GM12878 (cell line): ENCODE results near the gene FAM20A. TPM values are rescaled to one million over a fixed set of nuclear protein-coding genes. Genes with fewer than 3 reads are reported as not detected.

ENCODE experiments used
- ATAC-seq: fragments of 200-7000 bp; cut with Tn5 transposase; 3 replicates; pipeline ENCODE4 v1.9.1; 2020; ENCODE audit warnings: mild to moderate bottlenecking, moderate library complexity
- BruUV-seq: library from RNA; stranded (reverse); fragments of 400-500 nt; replicated peaks from 2 replicates; lab custom pipeline; 2021; lab: Mats Ljungman, UMichigan
- CTCF ChIA-PET: fragments of 300-600 bp; sonication (Branson Sonifier 250); formaldehyde crosslinking; extraction: SDS; loops from one replicate; lab custom pipeline; 2021; ENCODE audit warnings: inconsistent platforms; lab: Yijun Ruan, JAX
- POLR2A ChIA-PET: fragments of 350-600 bp; formaldehyde crosslinking; extraction: SDS; loops from one replicate; lab custom pipeline; 2021; ENCODE audit warnings: inconsistent platforms; lab: Charles Lee
- RAD21 ChIA-PET: fragments of 300-600 bp; sonication (Branson Sonifier 250); formaldehyde crosslinking; loops from one replicate; lab custom pipeline; 2023; ENCODE audit warnings: antibody characterized with exemption; ENCODE audit not compliant: unreplicated experiment; lab: Charles Lee
- SMC1A ChIA-PET: fragments of 300-600 bp; sonication (Branson Sonifier 250); formaldehyde crosslinking; loops from one replicate; lab custom pipeline; 2023; ENCODE audit not compliant: unreplicated experiment, uncharacterized antibody; lab: Charles Lee
- DNase-seq: peaks from one replicate; pipeline ENCODE4 v3.0.0-alpha.2; 2011; ENCODE audit warnings: low read depth, low spot score
- FAIRE-seq: peaks from 3 replicates; lab custom pipeline; 2011; peaks lifted over from hg19 to GRCh38; lab: Jason Lieb, UNC
- H2AFZ ChIP-seq: 2 replicates; pipeline ENCODE4 v1.6.0; 2011; ENCODE audit warnings: low read depth, low read length, control low read depth; ENCODE audit not compliant: control insufficient read depth
- H3K27ac ChIP-seq: 2 replicates; pipeline ENCODE4 v1.5.1; 2011; ENCODE audit warnings: control low read depth; ENCODE audit not compliant: control insufficient read depth, insufficient read depth
- H3K27me3 ChIP-seq, 2 experiments: replicated peaks in 1 of 2; 2 replicates each; pipeline versions ENCODE4 v1.6.0 to v1.6.1; 2011; ENCODE audit warnings: low read length in 1 of 2; ENCODE audit not compliant: control insufficient read depth in 2 of 2, insufficient read depth in 2 of 2
- H3K36me3 ChIP-seq, 2 experiments: 2 replicates each; pipeline ENCODE4 v1.5.1; 2011; ENCODE audit warnings: low read length in 1 of 2; ENCODE audit not compliant: control insufficient read depth in 2 of 2, insufficient read depth in 2 of 2
- H3K4me1 ChIP-seq: 2 replicates; pipeline ENCODE4 v1.6.1; 2011; ENCODE audit warnings: mild to moderate bottlenecking, low read length, moderate library complexity, mixed read lengths; ENCODE audit not compliant: control insufficient read depth, insufficient read depth
- H3K4me2 ChIP-seq: 2 replicates; pipeline ENCODE4 v1.6.0; 2011; ENCODE audit warnings: control low read depth; ENCODE audit not compliant: control insufficient read depth, insufficient read depth
- H3K4me3 ChIP-seq: fragments of 200-600 bp; sonication (generic); 2 replicates; pipeline ENCODE4 v1.5.1; 2016
- H3K79me2 ChIP-seq: 2 replicates; pipeline ENCODE4 v1.6.0; 2011; ENCODE audit warnings: low read length; ENCODE audit not compliant: control insufficient read depth, insufficient read depth
- H3K9ac ChIP-seq: 2 replicates; pipeline ENCODE4 v1.8.0; 2011; ENCODE audit warnings: low read length, control low read depth, mixed read lengths; ENCODE audit not compliant: control insufficient read depth, insufficient read depth
- H3K9me3 ChIP-seq: replicated peaks from 3 replicates; pipeline ENCODE4 v1.5.1; 2011; ENCODE audit warnings: mild to moderate bottlenecking, low read length; ENCODE audit not compliant: control insufficient read depth, insufficient read depth
- H4K20me1 ChIP-seq: 2 replicates; pipeline ENCODE4 v1.6.0; 2011; ENCODE audit not compliant: control insufficient read depth, insufficient read depth
- BCL11A ChIP-seq: IDR thresholded peaks from 2 replicates; pipeline ENCODE4 v1.6.1; 2011; ENCODE audit warnings: low read depth, low read length
- IKZF1 ChIP-seq: fragments of 450-650 bp; conservative IDR thresholded peaks from 2 replicates; pipeline ENCODE4 v1.6.1; 2017; ENCODE audit warnings: antibody characterized with exemption, mild to moderate bottlenecking
- PKNOX1 ChIP-seq: fragments of 450-650 bp; IDR thresholded peaks from 2 replicates; pipeline ENCODE4 v1.6.1; 2016; ENCODE audit warnings: mild to moderate bottlenecking
- RBBP5 ChIP-seq: fragments of 200-600 bp; sonication (generic); conservative IDR thresholded peaks from 2 replicates; pipeline ENCODE4 v1.6.1; 2016
- WRNIP1 ChIP-seq: IDR thresholded peaks from 2 replicates; pipeline ENCODE4 v1.6.1; 2011; ENCODE audit warnings: low read depth, low read length, improper control_type of control experiment, borderline replicate concordance
- ZNF622 ChIP-seq: fragments of 450-650 bp; IDR thresholded peaks from 2 replicates; pipeline ENCODE4 v1.6.1; 2017; ENCODE audit warnings: mild to moderate bottlenecking, inconsistent platforms
- WGBS: methylation state at CpG from one replicate; pipeline ENCODE4 v1.1.6; 2016; ENCODE audit warnings: low lambda C conversion rate; ENCODE audit not compliant: insufficient replicate concordance, insufficient coverage; ENCODE audit errors: missing lambda C conversion rate; 5-methylcytosine and 5-hydroxymethylcytosine counted together
- in situ Hi-C: fragments of 300-500 bp; cut with MboI; formaldehyde crosslinking; loops from 9 replicates; pipeline ENCODE4 v1.14.3; 2018; ENCODE audit warnings: mixed read lengths
- intact Hi-C: fragments of 100-400 bp; cut with micrococcal nuclease; formaldehyde crosslinking; loops from one replicate; pipeline ENCODE4 v1.14.2; 2022; ENCODE audit not compliant: unreplicated experiment
- polyA plus RNA-seq, 11 experiments: library from polyadenylated mRNA; depleted of rRNA in 4 of 11; unstranded in 6 of 11; stranded (reverse) in 5 of 11; fragments of >200 nt; fragmentation: Nextera tagmentation in 4 of 11; fragmentation: Illumina TruSeq in 1 of 11; extraction: Ambion mirVana in 4 of 11; extraction: Trizol in 1 of 11; gene quantifications; 1 replicate in 1 of 11; 2 replicates in 10 of 11; pipeline versions ENCODE4 v1.2.1 to v1.2.3, GENCODE V29; 2011 to 2016; ENCODE audit warnings: inconsistent platforms in 2 of 11, missing spikeins in 2 of 11, low read depth in 1 of 11
- total RNA-seq, 4 experiments: library from RNA; depleted of rRNA in 3 of 4; stranded (reverse); fragments of >200 nt in 3 of 4; fragmentation: Illumina TruSeq in 1 of 4; extraction: Trizol in 1 of 4; gene quantifications; 2 replicates each; pipeline versions ENCODE4 v1.2.1 to v1.2.3, GENCODE V29; 2013 to 2021
- TF ChIP-seq, protein P1 (sequence below): IDR thresholded peaks from 2 replicates; pipeline ENCODE4 v1.6.1; 2011; ENCODE audit warnings: mild to moderate bottlenecking, low read depth, low read length, moderate library complexity; ENCODE audit not compliant: insufficient replicate concordance
- TF ChIP-seq, protein P2 (sequence below): fragments of 450-650 bp; formaldehyde crosslinking; IDR thresholded peaks from 2 replicates; pipeline ENCODE4 v1.4.0; 2022; ENCODE audit warnings: mild to moderate bottlenecking, moderate library complexity

FAM20A gene
- total and polyA plus RNA-seq, 10 of the 15 experiments (the other 5 are each of a cell fraction or from before 2014, with no cell fraction given), result 0.13 TPM; not detected in 9

- H3K4me2 ChIP-seq, result no peak overlapping the region
- no peak overlapping the region for H3K4me3 ChIP-seq
- ATAC-seq (no peak), DNase-seq (no peak), FAIRE-seq (no peak)
- no peaks in the 10 kb centered on the region for H3K9me3 ChIP-seq
- peak overlapping the region; percentile 49; the same call in 1 of the 2 replicates for H2AFZ ChIP-seq
- H4K20me1 ChIP-seq, result no peaks in the 10 kb centered on the region
- SMC1A ChIA-PET, result interaction anchor here (8.1 kb wide), 1 partner anchor 9 kb away, joined by 97 read pairs; no protein-coding TSS in a partner anchor
- 49% methylated on average over 9 of the region's 9 CpGs for WGBS
- no peak overlapping the region for H3K9ac ChIP-seq
- RAD21 ChIA-PET, result interaction anchor here (1.5 to 3.1 kb wide), 2 partner anchors 8 to 11 kb away, joined by 6 to 17 read pairs; no protein-coding TSS in a partner anchor
- H3K4me1 ChIP-seq, result peaks cover 7% of the 10 kb centered on the region; the same call in 1 of the 2 replicates
- no peaks in the 10 kb centered on the region for H3K27me3 ChIP-seq
- TF ChIP-seq WRNIP1 (no peak), BCL11A (no peak), RBBP5 (no peak), PKNOX1 (peak; percentile 95), IKZF1 (0 out of 2 replicates have a peak, but pooled peaks have one; percentile 15), ZNF622 (no peak)
- TF ChIP-seq, protein P1, sequence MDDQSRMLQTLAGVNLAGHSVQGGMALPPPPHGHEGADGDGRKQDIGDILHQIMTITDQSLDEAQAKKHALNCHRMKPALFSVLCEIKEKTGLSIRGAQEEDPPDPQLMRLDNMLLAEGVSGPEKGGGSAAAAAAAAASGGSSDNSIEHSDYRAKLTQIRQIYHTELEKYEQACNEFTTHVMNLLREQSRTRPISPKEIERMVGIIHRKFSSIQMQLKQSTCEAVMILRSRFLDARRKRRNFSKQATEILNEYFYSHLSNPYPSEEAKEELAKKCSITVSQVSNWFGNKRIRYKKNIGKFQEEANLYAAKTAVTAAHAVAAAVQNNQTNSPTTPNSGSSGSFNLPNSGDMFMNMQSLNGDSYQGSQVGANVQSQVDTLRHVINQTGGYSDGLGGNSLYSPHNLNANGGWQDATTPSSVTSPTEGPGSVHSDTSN, result peak; percentile 86
- TF ChIP-seq, protein P2, sequence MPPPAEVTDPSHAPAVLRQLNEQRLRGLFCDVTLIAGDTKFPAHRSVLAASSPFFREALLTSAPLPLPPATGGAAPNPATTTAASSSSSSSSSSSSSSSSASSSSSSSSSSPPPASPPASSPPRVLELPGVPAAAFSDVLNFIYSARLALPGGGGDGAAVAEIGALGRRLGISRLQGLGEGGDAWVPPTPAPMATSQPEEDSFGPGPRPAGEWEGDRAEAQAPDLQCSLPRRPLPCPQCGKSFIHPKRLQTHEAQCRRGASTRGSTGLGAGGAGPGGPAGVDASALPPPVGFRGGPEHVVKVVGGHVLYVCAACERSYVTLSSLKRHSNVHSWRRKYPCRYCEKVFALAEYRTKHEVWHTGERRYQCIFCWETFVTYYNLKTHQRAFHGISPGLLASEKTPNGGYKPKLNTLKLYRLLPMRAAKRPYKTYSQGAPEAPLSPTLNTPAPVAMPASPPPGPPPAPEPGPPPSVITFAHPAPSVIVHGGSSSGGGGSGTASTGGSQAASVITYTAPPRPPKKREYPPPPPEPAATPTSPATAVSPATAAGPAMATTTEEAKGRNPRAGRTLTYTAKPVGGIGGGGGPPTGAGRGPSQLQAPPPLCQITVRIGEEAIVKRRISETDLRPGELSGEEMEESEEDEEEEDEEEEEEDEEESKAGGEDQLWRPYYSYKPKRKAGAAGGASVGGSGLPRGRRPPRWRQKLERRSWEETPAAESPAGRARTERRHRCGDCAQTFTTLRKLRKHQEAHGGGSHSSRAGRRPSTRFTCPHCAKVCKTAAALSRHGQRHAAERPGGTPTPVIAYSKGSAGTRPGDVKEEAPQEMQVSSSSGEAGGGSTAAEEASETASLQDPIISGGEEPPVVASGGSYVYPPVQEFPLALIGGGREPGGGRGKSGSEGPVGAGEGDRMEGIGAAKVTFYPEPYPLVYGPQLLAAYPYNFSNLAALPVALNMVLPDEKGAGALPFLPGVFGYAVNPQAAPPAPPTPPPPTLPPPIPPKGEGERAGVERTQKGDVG (CRISPR knock-in tag), result no peak
- CTCF ChIA-PET, result interaction anchor here (0.7 to 3.9 kb wide), 5 partner anchors 9 to 106 kb away, joined by 3 to 29 read pairs (median 4); no protein-coding TSS in a partner anchor
- intact Hi-C loops (loop anchor here (5.0 kb wide), 1 partner anchor 42 kb away; no protein-coding TSS in a partner anchor), in situ Hi-C loops (no loop called here)
- H3K36me3 ChIP-seq, result no peaks in the 10 kb centered on the region
- POLR2A ChIA-PET, result interaction anchor here (0.6 to 4.7 kb wide), 3 partner anchors 12 to 817 kb away, joined by 3 to 46 read pairs (median 9); partner anchors contain the start of gene ABCA5
- peaks cover 26% of the 10 kb centered on the region for H3K79me2 ChIP-seq
- H3K27ac ChIP-seq, result no peak overlapping the region
- no TSS peak for BruUV-seq
These were observed 91.8 kb downstream of the FAM20A start for GRCh38 chr17:68509141-68510057.
